Measurements from ENCODE around the gene CALHM2. TPM values are rescaled to one million over a fixed set of nuclear protein-coding genes. Genes with fewer than 3 reads are reported as not detected.

CALHM2 gene
- total RNA-seq, 1 donor from 2014 or later = 94.3 TPM

- H3K27ac ChIP-seq = no peak overlapping the region
- TF ChIP-seq POLR2AphosphoS5 (IDR thresholded peaks at IDR 0.05; ENCODE audit: insufficient read depth in 1 of 2, low read depth in 1 of 2) (no peak), POLR2A (IDR thresholded peaks at IDR 0.05) (no peak), CTCF (IDR thresholded peaks at IDR 0.05) (no peak)
These were observed 5.1 kb upstream of the CALHM2 start for GRCh38 chr10:103457176-103457712.

DNA sequence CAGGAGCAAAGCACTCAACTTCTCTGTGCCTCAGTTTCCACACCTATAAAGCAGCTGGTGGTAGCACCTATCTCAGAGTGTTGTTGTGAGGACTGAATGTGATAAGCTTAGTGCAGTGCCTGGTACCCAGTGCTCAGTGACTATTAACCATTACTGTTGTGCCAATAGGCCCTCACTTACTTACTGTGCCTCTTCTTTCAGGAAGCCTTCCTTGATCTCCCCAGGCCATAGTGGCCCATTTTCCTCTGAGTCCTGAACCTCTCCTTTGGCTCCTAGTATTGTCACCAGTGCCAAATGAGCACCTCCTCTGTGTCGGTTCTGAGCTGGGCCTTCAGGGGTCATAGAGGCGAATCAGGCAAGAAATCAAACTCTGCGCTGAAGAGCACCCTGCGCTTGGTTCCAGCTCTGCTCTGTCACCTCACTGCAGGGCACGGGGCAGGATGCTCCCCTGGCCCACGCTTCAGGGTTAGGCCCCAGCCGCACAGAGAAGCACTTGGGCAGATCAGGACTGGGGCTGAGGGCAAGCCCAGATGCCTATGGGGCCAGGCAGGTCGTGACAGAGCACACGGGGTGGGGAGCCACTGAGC, 4.0 kb upstream of the CALHM2 start:
- intact Hi-C loops (cut with DNase I) = no loop called here
- Histone ChIP-seq H3K27ac (no peak overlapping the region), H3K27me3 (no peaks in the 10 kb centered on the region), H3K4me3 (no peak overlapping the region), H3K9me3 (no peaks in the 10 kb centered on the region), H3K4me1 (peaks cover 9% of the 10 kb centered on the region), H3K36me3 (no peaks in the 10 kb centered on the region)
- no peak for DNase-seq (ENCODE audit: extremely low spot score in 2 of 2)
- no peak for TF ChIP-seq CTCF (IDR thresholded peaks at IDR 0.05)
- no peak for TF ChIP-seq POLR2A (IDR thresholded peaks at IDR 0.05)
- TF ChIP-seq POLR2AphosphoS5 (IDR thresholded peaks at IDR 0.05; ENCODE audit: insufficient read depth in 1 of 2, low read depth in 1 of 2) = no peak

More at GRCh38 chr10:103457176-103457712, 5.1 kb upstream of the CALHM2 start:
- H3K36me3 ChIP-seq = no peaks in the 10 kb centered on the region
- H3K4me1 ChIP-seq = peaks cover 9% of the 10 kb centered on the region
- intact Hi-C loops (cut with DNase I) = no loop called here
- H3K9me3 ChIP-seq = no peaks in the 10 kb centered on the region
- DNase-seq (ENCODE audit: extremely low spot score in 2 of 2) = no peak
- no peak overlapping the region for H3K4me3 ChIP-seq
- H3K27me3 ChIP-seq = no peaks in the 10 kb centered on the region

GRCh38 chr10:103455235-103455634, 3.1 kb upstream of the CALHM2 start:
- TF ChIP-seq CTCF (IDR thresholded peaks at IDR 0.05) = no peak
- TF ChIP-seq POLR2AphosphoS5 (IDR thresholded peaks at IDR 0.05; ENCODE audit: insufficient read depth in 1 of 2, low read depth in 1 of 2) = no peak
- TF ChIP-seq POLR2A (IDR thresholded peaks at IDR 0.05) = no peak
- H3K4me3 ChIP-seq = no peak overlapping the region
- no peak for DNase-seq (ENCODE audit: extremely low spot score in 2 of 2)
- no peak overlapping the region for H3K27ac ChIP-seq
- no peaks in the 10 kb centered on the region for H3K27me3 ChIP-seq
- peaks cover 18% of the 10 kb centered on the region for H3K4me1 ChIP-seq
- intact Hi-C loops (cut with DNase I) = no loop called here
- no peaks in the 10 kb centered on the region for H3K9me3 ChIP-seq
- peaks cover 0 to under 1% of the 10 kb centered on the region in 2 donors for H3K36me3 ChIP-seq

GRCh38 chr10:103454026-103454425, 1.9 kb upstream of the CALHM2 start:
- intact Hi-C loops (cut with DNase I) = no loop called here
- no peak for DNase-seq (ENCODE audit: extremely low spot score in 2 of 2)
- Histone ChIP-seq H3K4me1 (peaks cover 31% of the 10 kb centered on the region), H3K27ac (peak overlapping the region; percentile 89), H3K27me3 (no peaks in the 10 kb centered on the region), H3K36me3 (peaks cover 0 to 12% of the 10 kb centered on the region in 2 donors), H3K4me3 (no peak overlapping the region), H3K9me3 (no peaks in the 10 kb centered on the region)
- TF ChIP-seq POLR2A (IDR thresholded peaks at IDR 0.05) (no peak), CTCF (IDR thresholded peaks at IDR 0.05) (no peak), POLR2AphosphoS5 (IDR thresholded peaks at IDR 0.05; ENCODE audit: insufficient read depth in 1 of 2, low read depth in 1 of 2) (no peak)

DNA sequence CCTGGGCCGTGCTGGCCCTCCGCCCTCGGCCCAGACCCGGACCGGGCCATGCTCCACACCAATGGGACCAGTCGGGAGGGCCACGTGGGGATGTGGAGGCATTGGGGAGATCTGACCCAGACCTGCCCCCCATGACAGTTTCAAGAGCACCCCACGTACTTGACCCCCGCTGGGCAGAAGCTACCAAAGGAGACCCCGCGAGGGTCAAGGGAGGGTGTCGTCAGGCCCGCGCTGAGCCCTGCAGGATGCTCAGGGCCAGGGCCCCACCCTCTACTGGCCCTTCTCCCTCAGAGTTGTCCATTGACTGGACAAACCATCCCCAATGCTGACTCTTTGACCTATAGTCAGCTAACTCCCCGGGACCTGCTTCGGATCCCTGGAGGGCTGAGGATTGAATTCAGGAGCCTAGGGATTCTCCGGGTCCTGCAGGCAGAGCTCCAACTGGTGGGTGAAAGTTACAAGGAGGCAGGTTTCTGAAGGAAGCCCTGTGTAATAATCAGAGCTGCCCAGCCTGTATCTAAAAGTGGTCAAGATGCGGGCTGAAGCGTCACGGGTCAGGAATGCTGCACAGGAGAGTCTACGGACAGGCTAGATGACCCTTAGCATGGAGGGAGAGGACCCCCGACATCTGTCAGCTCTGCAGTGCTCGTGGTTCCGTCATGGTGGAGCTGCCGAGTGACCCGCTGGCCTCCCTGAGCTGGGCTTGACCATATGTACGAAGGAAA, 498 bp upstream of the CALHM2 start:
- TF ChIP-seq CTCF (IDR thresholded peaks at IDR 0.05) = no peak
- TF ChIP-seq POLR2AphosphoS5 (IDR thresholded peaks at IDR 0.05; ENCODE audit: insufficient read depth in 1 of 2, low read depth in 1 of 2) = peak in 1 of 2 donors; percentile 50
- TF ChIP-seq POLR2A (IDR thresholded peaks at IDR 0.05) = no peak
- DNase-seq (ENCODE audit: extremely low spot score in 2 of 2) = no peak
- H3K4me1 ChIP-seq = peaks cover 44% of the 10 kb centered on the region
- no peaks in the 10 kb centered on the region for H3K27me3 ChIP-seq
- peak overlapping the region; percentile 89 for H3K27ac ChIP-seq
- peaks cover 0 to 20% of the 10 kb centered on the region in 2 donors for H3K36me3 ChIP-seq
- no peaks in the 10 kb centered on the region for H3K9me3 ChIP-seq
- intact Hi-C loops (cut with DNase I) = no loop called here
- H3K4me3 ChIP-seq = peak overlapping the region; percentile 71 to 76

Data from vagina (tissue), 2 donors.